ENCODE measurements around the gene ESYT3. TPM values are rescaled to one million over a fixed set of nuclear protein-coding genes. Genes with fewer than 3 reads are reported as not detected.

Gene ESYT3
- total and polyA plus RNA-seq, 4 donors = under 0.01 to 0.07 (median 0.05) TPM

DNA sequence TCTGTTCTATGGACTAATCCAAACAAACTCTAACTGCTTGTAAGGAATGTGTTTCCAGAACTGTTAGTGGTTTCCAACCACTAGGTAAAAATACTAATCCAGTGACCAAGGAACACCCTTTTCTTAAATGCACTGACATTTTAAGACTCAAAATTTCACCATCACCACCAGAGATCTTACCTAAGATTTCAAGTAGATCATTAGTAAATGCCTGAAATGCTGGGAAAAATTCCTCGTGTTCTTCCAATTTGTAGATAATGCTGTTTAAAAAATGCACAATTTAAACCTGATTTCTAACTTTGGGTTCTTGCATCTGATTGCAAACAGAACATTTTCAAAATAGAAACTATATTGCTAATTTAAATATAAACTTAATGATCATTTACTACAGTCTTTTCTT lies 63.4 kb downstream of the ESYT3 start:
- DNase-seq (ENCODE audit: low spot score) = no peak
- TF ChIP-seq FOXA1 (IDR thresholded peaks at IDR 0.05) = no peak
- TF ChIP-seq JUND (IDR thresholded peaks at IDR 0.05) = no peak
- no peak for TF ChIP-seq RXRA (IDR thresholded peaks at IDR 0.05)
- no peak for TF ChIP-seq HNF4G (IDR thresholded peaks at IDR 0.05)
- no peak for TF ChIP-seq YY1 (IDR thresholded peaks at IDR 0.05)
- TF ChIP-seq, protein P1, sequence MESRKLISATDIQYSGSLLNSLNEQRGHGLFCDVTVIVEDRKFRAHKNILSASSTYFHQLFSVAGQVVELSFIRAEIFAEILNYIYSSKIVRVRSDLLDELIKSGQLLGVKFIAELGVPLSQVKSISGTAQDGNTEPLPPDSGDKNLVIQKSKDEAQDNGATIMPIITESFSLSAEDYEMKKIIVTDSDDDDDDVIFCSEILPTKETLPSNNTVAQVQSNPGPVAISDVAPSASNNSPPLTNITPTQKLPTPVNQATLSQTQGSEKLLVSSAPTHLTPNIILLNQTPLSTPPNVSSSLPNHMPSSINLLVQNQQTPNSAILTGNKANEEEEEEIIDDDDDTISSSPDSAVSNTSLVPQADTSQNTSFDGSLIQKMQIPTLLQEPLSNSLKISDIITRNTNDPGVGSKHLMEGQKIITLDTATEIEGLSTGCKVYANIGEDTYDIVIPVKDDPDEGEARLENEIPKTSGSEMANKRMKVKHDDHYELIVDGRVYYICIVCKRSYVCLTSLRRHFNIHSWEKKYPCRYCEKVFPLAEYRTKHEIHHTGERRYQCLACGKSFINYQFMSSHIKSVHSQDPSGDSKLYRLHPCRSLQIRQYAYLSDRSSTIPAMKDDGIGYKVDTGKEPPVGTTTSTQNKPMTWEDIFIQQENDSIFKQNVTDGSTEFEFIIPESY (IDR thresholded peaks at IDR 0.05) = no peak
- no peak for TF ChIP-seq MAX (IDR thresholded peaks at IDR 0.05)
- no peak for TF ChIP-seq SP1 (IDR thresholded peaks at IDR 0.05)
- TF ChIP-seq FOXA2 (IDR thresholded peaks at IDR 0.05) = no peak
- no peak for TF ChIP-seq TAF1 (conservative IDR thresholded peaks at IDR 0.05)
- TF ChIP-seq CTCF (IDR thresholded peaks at IDR 0.05; ENCODE audit: low read depth, low read length, missing input control) = no peak
- no peak for TF ChIP-seq NR2F2 (IDR thresholded peaks at IDR 0.05)
- no peak for TF ChIP-seq EGR1 (IDR thresholded peaks at IDR 0.05; ENCODE audit: low read depth in 2 of 2)
- no peak for TF ChIP-seq GABPA (IDR thresholded peaks at IDR 0.05 in 1 of 2, conservative IDR thresholded peaks at IDR 0.05 in 1 of 2)
- no peak for TF ChIP-seq RAD21 (IDR thresholded peaks at IDR 0.05)
- Histone ChIP-seq H3K4me3 (ENCODE audit: low read depth in 1 of 3, low read length in 3 of 3) (no peak overlapping the region), H3K27ac (ENCODE audit: low read depth in 1 of 2, low read length in 2 of 2) (no peak overlapping the region), H3K9me3 (ENCODE audit: control insufficient read depth in 4 of 4, low read length in 3 of 4) (no peaks in the 10 kb centered on the region), H3K9ac (ENCODE audit: low read depth in 1 of 2, low read length in 2 of 2) (no peak overlapping the region), H3K4me1 (ENCODE audit: control insufficient read depth in 4 of 4, insufficient read depth in 4 of 4, low read length in 3 of 4) (peaks cover 0 to 10% (median 2%) of the 10 kb centered on the region in 4 donors), H3K27me3 (ENCODE audit: control insufficient read depth in 4 of 4, insufficient read depth in 4 of 4, low read length in 3 of 4) (no peaks in the 10 kb centered on the region), H3K36me3 (ENCODE audit: control insufficient read depth in 4 of 4, insufficient read depth in 3 of 4, low read depth in 1 of 4, low read length in 3 of 4) (peaks cover 4 to 16% (median 5%) of the 10 kb centered on the region in 4 donors)
- 95% methylated on average over 1 of the region's 1 CpG for WGBS

GRCh38 chr3:138498991-138499390 lies 64.6 kb downstream of the ESYT3 start:
- TF ChIP-seq HNF4A (conservative IDR thresholded peaks at IDR 0.05) (no peak), MAX (IDR thresholded peaks at IDR 0.05) (no peak), NR2F2 (IDR thresholded peaks at IDR 0.05) (no peak), GABPA (IDR thresholded peaks at IDR 0.05 in 1 of 2, conservative IDR thresholded peaks at IDR 0.05 in 1 of 2) (no peak), YY1 (IDR thresholded peaks at IDR 0.05) (no peak), FOXA1 (IDR thresholded peaks at IDR 0.05) (no peak), JUND (IDR thresholded peaks at IDR 0.05) (no peak), HNF4G (IDR thresholded peaks at IDR 0.05) (no peak), FOXA2 (IDR thresholded peaks at IDR 0.05) (no peak), RAD21 (IDR thresholded peaks at IDR 0.05) (no peak), EGR1 (IDR thresholded peaks at IDR 0.05; ENCODE audit: low read depth in 2 of 2) (no peak), SP1 (IDR thresholded peaks at IDR 0.05) (no peak), TAF1 (conservative IDR thresholded peaks at IDR 0.05) (no peak), CTCF (IDR thresholded peaks at IDR 0.05; ENCODE audit: low read depth, low read length, missing input control) (no peak), RXRA (IDR thresholded peaks at IDR 0.05) (no peak)
- TF ChIP-seq, protein P2, sequence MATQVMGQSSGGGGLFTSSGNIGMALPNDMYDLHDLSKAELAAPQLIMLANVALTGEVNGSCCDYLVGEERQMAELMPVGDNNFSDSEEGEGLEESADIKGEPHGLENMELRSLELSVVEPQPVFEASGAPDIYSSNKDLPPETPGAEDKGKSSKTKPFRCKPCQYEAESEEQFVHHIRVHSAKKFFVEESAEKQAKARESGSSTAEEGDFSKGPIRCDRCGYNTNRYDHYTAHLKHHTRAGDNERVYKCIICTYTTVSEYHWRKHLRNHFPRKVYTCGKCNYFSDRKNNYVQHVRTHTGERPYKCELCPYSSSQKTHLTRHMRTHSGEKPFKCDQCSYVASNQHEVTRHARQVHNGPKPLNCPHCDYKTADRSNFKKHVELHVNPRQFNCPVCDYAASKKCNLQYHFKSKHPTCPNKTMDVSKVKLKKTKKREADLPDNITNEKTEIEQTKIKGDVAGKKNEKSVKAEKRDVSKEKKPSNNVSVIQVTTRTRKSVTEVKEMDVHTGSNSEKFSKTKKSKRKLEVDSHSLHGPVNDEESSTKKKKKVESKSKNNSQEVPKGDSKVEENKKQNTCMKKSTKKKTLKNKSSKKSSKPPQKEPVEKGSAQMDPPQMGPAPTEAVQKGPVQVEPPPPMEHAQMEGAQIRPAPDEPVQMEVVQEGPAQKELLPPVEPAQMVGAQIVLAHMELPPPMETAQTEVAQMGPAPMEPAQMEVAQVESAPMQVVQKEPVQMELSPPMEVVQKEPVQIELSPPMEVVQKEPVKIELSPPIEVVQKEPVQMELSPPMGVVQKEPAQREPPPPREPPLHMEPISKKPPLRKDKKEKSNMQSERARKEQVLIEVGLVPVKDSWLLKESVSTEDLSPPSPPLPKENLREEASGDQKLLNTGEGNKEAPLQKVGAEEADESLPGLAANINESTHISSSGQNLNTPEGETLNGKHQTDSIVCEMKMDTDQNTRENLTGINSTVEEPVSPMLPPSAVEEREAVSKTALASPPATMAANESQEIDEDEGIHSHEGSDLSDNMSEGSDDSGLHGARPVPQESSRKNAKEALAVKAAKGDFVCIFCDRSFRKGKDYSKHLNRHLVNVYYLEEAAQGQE (IDR thresholded peaks at IDR 0.05) = no peak
- TF ChIP-seq, protein P1 (IDR thresholded peaks at IDR 0.05) = no peak
- TF ChIP-seq, protein P3, sequence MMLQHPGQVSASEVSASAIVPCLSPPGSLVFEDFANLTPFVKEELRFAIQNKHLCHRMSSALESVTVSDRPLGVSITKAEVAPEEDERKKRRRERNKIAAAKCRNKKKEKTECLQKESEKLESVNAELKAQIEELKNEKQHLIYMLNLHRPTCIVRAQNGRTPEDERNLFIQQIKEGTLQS (IDR thresholded peaks at IDR 0.05) = no peak
- Histone ChIP-seq H3K4me3 (ENCODE audit: low read depth in 1 of 3, low read length in 3 of 3) (no peak overlapping the region), H3K4me1 (ENCODE audit: control insufficient read depth in 4 of 4, insufficient read depth in 4 of 4, low read length in 3 of 4) (peaks cover 0 to 10% (median 2%) of the 10 kb centered on the region in 4 donors), H3K9ac (ENCODE audit: low read depth in 1 of 2, low read length in 2 of 2) (no peak overlapping the region), H3K27ac (ENCODE audit: low read depth in 1 of 2, low read length in 2 of 2) (no peak overlapping the region), H3K36me3 (ENCODE audit: control insufficient read depth in 4 of 4, insufficient read depth in 3 of 4, low read depth in 1 of 4, low read length in 3 of 4) (peaks cover 0 to 7% (median 4%) of the 10 kb centered on the region in 4 donors), H3K27me3 (ENCODE audit: control insufficient read depth in 4 of 4, insufficient read depth in 4 of 4, low read length in 3 of 4) (no peaks in the 10 kb centered on the region), H3K9me3 (ENCODE audit: control insufficient read depth in 4 of 4, low read length in 3 of 4) (no peaks in the 10 kb centered on the region)
- DNase-seq (ENCODE audit: low spot score) = no peak

All from liver (tissue), 9 donors.